ENCODE data around the gene PRSS8.

Gene PRSS8

GRCh38 chr16:31111881-31112466, 23.6 kb downstream of the PRSS8 start:
- Histone ChIP-seq H3K9me3 (ENCODE audit: control insufficient read depth, low read length) (no peaks in the 10 kb centered on the region), H3K4me1 (ENCODE audit: control insufficient read depth, insufficient read depth, low read length) (peaks cover 8% of the 10 kb centered on the region), H3K27ac (ENCODE audit: insufficient read depth, low read depth, low read length, poor library complexity, severe bottlenecking) (no peak overlapping the region), H3K36me3 (ENCODE audit: control insufficient read depth, insufficient read depth, low read length) (peaks cover 29% of the 10 kb centered on the region), H3K27me3 (ENCODE audit: control insufficient read depth, insufficient read depth, low read length, poor library complexity, severe bottlenecking) (no peaks in the 10 kb centered on the region), H3K4me3 (ENCODE audit: insufficient read depth, low read depth, low read length) (no peak overlapping the region)
- 95 to 96% methylated on average over 23 of the region's 23 CpGs for WGBS, 2 experiments

GRCh38 chr16:31110106-31111034, 25.2 kb downstream of the PRSS8 start:
- H3K9me3 ChIP-seq (ENCODE audit: control insufficient read depth, low read length), result no peaks in the 10 kb centered on the region
- peaks cover 29% of the 10 kb centered on the region for H3K36me3 ChIP-seq (ENCODE audit: control insufficient read depth, insufficient read depth, low read length)
- H3K4me1 ChIP-seq (ENCODE audit: control insufficient read depth, insufficient read depth, low read length), result peaks cover 8% of the 10 kb centered on the region
- H3K4me3 ChIP-seq (ENCODE audit: insufficient read depth, low read depth, low read length), result no peak overlapping the region
- 93 to 94% methylated on average over 26 of the region's 26 CpGs for WGBS, 2 experiments
- no peak overlapping the region for H3K27ac ChIP-seq (ENCODE audit: insufficient read depth, low read depth, low read length, poor library complexity, severe bottlenecking)
- H3K27me3 ChIP-seq (ENCODE audit: control insufficient read depth, insufficient read depth, low read length, poor library complexity, severe bottlenecking), result no peaks in the 10 kb centered on the region

GRCh38 chr16:31109622-31110021, 25.9 kb downstream of the PRSS8 start:
- H3K27me3 ChIP-seq (ENCODE audit: control insufficient read depth, insufficient read depth, low read length, poor library complexity, severe bottlenecking), result no peaks in the 10 kb centered on the region
- peaks cover 8% of the 10 kb centered on the region for H3K4me1 ChIP-seq (ENCODE audit: control insufficient read depth, insufficient read depth, low read length)
- H3K4me3 ChIP-seq (ENCODE audit: insufficient read depth, low read depth, low read length), result no peak overlapping the region
- H3K9me3 ChIP-seq (ENCODE audit: control insufficient read depth, low read length), result no peaks in the 10 kb centered on the region
- WGBS, 2 experiments, result 96 to 98% methylated on average over 12 of the region's 12 CpGs
- H3K36me3 ChIP-seq (ENCODE audit: control insufficient read depth, insufficient read depth, low read length), result peaks cover 29% of the 10 kb centered on the region
- H3K27ac ChIP-seq (ENCODE audit: insufficient read depth, low read depth, low read length, poor library complexity, severe bottlenecking), result no peak overlapping the region

DNA sequence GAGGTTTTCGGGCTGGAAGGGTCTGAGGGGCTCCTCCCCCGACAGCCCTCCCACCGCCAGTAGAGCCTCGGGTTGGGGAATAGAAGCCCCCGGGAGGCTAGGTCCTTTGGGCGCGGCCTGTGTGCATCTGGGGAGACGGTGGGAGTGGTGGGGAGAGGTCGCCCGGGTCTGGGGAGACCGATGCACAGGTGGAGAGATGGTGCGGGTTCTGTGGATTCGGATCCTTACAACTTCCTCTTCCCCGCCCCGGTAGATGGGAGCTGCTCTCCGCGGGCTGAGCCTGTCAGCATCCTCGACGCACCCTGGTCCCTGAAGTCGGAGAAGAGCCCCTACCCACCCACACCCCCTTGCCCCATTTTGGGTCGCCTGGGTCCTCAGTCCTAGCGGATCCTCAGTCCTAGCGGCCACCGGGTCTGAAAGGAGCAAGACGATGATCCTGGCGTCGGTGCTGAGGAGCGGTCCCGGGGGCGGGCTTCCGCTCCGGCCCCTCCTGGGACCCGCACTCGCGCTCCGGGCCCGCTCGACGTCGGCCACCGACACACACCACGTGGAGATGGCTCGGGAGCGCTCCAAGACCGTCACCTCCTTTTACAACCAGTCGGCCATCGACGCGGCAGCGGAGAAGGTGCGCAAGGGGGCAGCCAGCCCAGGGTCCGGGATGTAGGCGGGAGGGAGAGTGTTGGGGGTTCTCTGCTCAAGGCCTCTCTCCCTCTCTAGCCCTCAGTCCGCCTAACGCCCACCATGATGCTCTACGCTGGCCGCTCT, 26.6 kb downstream of the PRSS8 start:
- H3K9me3 ChIP-seq (ENCODE audit: control insufficient read depth, low read length), result no peaks in the 10 kb centered on the region
- H3K36me3 ChIP-seq (ENCODE audit: control insufficient read depth, insufficient read depth, low read length), result peaks cover 29% of the 10 kb centered on the region
- H3K27ac ChIP-seq (ENCODE audit: insufficient read depth, low read depth, low read length, poor library complexity, severe bottlenecking), result no peak overlapping the region
- H3K4me1 ChIP-seq (ENCODE audit: control insufficient read depth, insufficient read depth, low read length), result peaks cover 8% of the 10 kb centered on the region
- H3K4me3 ChIP-seq (ENCODE audit: insufficient read depth, low read depth, low read length), result peak overlapping the region; percentile 99
- 65 to 67% methylated on average over 57 of the region's 57 CpGs for WGBS, 2 experiments
- H3K27me3 ChIP-seq (ENCODE audit: control insufficient read depth, insufficient read depth, low read length, poor library complexity, severe bottlenecking), result no peaks in the 10 kb centered on the region

GRCh38 chr16:31108035-31108793, 27.3 kb downstream of the PRSS8 start, which contains the start of gene BCKDK:
TSS of gene BCKDK (plus strand) at chr16:31108386. CDS start at chr16:31109224, 838 bp downstream.
- Histone ChIP-seq H3K4me1 (ENCODE audit: control insufficient read depth, insufficient read depth, low read length) (peaks cover 8% of the 10 kb centered on the region), H3K27ac (ENCODE audit: insufficient read depth, low read depth, low read length, poor library complexity, severe bottlenecking) (no peak within 1 kb of the TSS), H3K27me3 (ENCODE audit: control insufficient read depth, insufficient read depth, low read length, poor library complexity, severe bottlenecking) (no peaks in the 10 kb centered on the region), H3K4me3 (ENCODE audit: insufficient read depth, low read depth, low read length) (peak within 1 kb of the TSS; percentile 99), H3K9me3 (ENCODE audit: control insufficient read depth, low read length) (no peaks in the 10 kb centered on the region), H3K36me3 (ENCODE audit: control insufficient read depth, insufficient read depth, low read length) (peaks cover 29% of the 10 kb centered on the region)
- 5% methylated on average over 68 of the region's 68 CpGs for WGBS, 2 experiments

DNA sequence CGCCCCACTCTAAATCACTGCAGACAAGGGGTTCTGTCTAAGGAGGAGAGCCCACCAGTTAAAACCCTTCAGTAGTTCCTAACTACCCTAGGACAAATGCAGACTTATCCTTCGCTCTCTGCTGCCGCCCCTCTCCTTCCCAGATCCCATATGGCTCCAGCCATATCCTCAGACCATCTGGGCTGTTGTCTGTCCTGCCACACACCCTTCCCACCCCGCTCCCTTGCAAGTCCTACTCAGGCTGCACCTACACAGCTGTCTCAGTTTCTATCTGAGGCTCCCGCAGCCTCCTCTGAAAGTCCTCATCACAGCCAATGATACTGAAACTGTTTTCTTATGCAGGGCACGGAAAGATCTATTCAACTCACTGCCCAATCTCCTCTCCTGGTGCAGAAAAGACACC, 28.1 kb downstream of the PRSS8 start:
- Histone ChIP-seq H3K27me3 (ENCODE audit: control insufficient read depth, insufficient read depth, low read length, poor library complexity, severe bottlenecking) (no peaks in the 10 kb centered on the region), H3K9me3 (ENCODE audit: control insufficient read depth, low read length) (no peaks in the 10 kb centered on the region), H3K4me1 (ENCODE audit: control insufficient read depth, insufficient read depth, low read length) (peaks cover 8% of the 10 kb centered on the region), H3K4me3 (ENCODE audit: insufficient read depth, low read depth, low read length) (no peak overlapping the region), H3K36me3 (ENCODE audit: control insufficient read depth, insufficient read depth, low read length) (peaks cover 27% of the 10 kb centered on the region), H3K27ac (ENCODE audit: insufficient read depth, low read depth, low read length, poor library complexity, severe bottlenecking) (no peak overlapping the region)
- WGBS, 2 experiments, result 89 to 90% methylated on average over 6 of the region's 6 CpGs

GRCh38 chr16:31106509-31107464, 28.7 kb downstream of the PRSS8 start:
- peaks cover 20% of the 10 kb centered on the region for H3K36me3 ChIP-seq (ENCODE audit: control insufficient read depth, insufficient read depth, low read length)
- no peak overlapping the region for H3K27ac ChIP-seq (ENCODE audit: insufficient read depth, low read depth, low read length, poor library complexity, severe bottlenecking)
- H3K4me1 ChIP-seq (ENCODE audit: control insufficient read depth, insufficient read depth, low read length), result peaks cover 8% of the 10 kb centered on the region
- WGBS, 2 experiments, result 93 to 95% methylated on average over 28 of the region's 28 CpGs
- H3K27me3 ChIP-seq (ENCODE audit: control insufficient read depth, insufficient read depth, low read length, poor library complexity, severe bottlenecking), result no peaks in the 10 kb centered on the region
- no peaks in the 10 kb centered on the region for H3K9me3 ChIP-seq (ENCODE audit: control insufficient read depth, low read length)
- H3K4me3 ChIP-seq (ENCODE audit: insufficient read depth, low read depth, low read length), result no peak overlapping the region

DNA sequence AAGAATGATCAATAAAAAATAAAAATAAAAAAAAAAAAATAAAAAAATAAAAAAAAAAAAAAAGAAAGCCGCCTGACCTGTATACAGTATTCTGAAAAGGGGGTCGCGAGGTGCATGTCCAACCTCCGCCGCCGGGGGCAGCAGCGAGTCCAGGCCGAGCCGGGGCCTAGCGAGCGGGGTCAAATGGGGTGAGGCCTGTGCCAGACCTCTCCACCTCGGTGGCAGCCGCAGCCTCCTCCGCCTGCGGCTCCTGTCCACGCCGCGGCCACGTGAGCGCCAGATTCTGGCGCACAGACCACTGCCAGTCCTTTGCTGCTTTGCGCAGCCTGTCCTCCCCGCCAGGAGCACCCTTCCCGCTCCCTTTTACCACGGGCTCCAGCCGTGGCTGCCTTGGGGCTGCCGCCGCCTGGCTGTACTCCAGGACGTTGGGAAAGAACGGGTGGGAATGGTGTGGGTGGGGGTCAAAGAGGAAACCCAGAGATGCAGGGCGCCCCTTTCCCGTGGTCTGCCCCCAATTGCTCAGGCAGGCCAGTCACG, 29.8 kb downstream of the PRSS8 start:
- H3K4me3 ChIP-seq (ENCODE audit: insufficient read depth, low read depth, low read length), result no peak overlapping the region
- 43 to 46% methylated on average over 31 to 33 of the region's 33 CpGs for WGBS, 2 experiments

More for the DNA sequence above, 29.8 kb downstream of the PRSS8 start:
- Histone ChIP-seq H3K36me3 (ENCODE audit: control insufficient read depth, insufficient read depth, low read length) (peaks cover 11% of the 10 kb centered on the region), H3K4me1 (ENCODE audit: control insufficient read depth, insufficient read depth, low read length) (peaks cover 8% of the 10 kb centered on the region), H3K27ac (ENCODE audit: insufficient read depth, low read depth, low read length, poor library complexity, severe bottlenecking) (no peak overlapping the region), H3K9me3 (ENCODE audit: control insufficient read depth, low read length) (no peaks in the 10 kb centered on the region), H3K27me3 (ENCODE audit: control insufficient read depth, insufficient read depth, low read length, poor library complexity, severe bottlenecking) (no peaks in the 10 kb centered on the region)

All from ectodermal cell (in vitro differentiated cells).